SH-SY5Y (cell line): ENCODE data around the gene DEPDC1B.

Experiments used
- GATA2 ChIP-seq: IDR thresholded peaks from 2 replicates; pipeline ENCODE4 v1.6.1; 2011; ENCODE audit warnings: mild to moderate bottlenecking, low read depth, low read length
- GATA3 ChIP-seq: IDR thresholded peaks from 2 replicates; pipeline ENCODE4 v1.6.1; 2011; ENCODE audit warnings: low read depth, mild to moderate bottlenecking, low read length, moderate library complexity

DNA sequence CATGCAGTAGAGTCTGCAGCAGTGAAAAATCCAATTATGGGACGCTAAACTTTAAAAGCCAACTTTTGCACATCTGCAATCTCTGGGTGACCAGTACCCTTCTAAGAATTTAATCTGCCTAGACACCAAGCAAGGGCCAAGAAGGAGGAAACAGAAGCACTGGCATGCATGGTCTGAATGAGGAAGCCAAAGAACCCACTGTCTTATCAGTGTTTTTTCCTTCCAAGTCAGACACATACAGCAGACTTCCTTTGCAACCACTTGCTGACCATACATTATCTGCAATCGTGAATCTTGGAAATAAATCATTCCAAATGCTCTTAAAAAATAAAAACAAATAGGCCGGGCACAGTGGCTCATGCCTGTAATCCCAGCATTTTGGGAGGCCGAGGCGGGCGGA lies 65.9 kb downstream of the DEPDC1B start:
- TF ChIP-seq GATA3 (no peak), GATA2 (no peak)
